IMR-90 (cell line): Measurements from ENCODE around the gene STRADA. TPM values are rescaled to one million over a fixed set of nuclear protein-coding genes. Genes with fewer than 3 reads are reported as not detected.

Experiments
- ATAC-seq: fragments of 200-7000 bp; cut with Tn5 transposase; 2 replicates; pipeline ENCODE4 v1.9.1; 2020; ENCODE audit warnings: low read depth, mild to moderate bottlenecking, moderate library complexity
- BruUV-seq: library from RNA; stranded (reverse); fragments of 400-500 nt; replicated peaks from 2 replicates; lab custom pipeline; 2021; lab: Mats Ljungman, UMichigan
- CTCF ChIA-PET: fragments of 300-600 bp; formaldehyde crosslinking; extraction: SDS; loops from one replicate; lab custom pipeline; 2021; ENCODE audit warnings: antibody characterized with exemption; lab: Yijun Ruan, JAX
- POLR2A ChIA-PET: fragments of 300-600 bp; sonication (Branson Sonifier 250); formaldehyde crosslinking; loops from one replicate; lab custom pipeline; 2022; ENCODE audit warnings: antibody characterized with exemption; ENCODE audit not compliant: unreplicated experiment; lab: Charles Lee
- DNase-seq: peaks from one replicate; pipeline ENCODE4 v3.0.0; 2013
- H2AFZ ChIP-seq: replicated peaks from 2 replicates; pipeline ENCODE3; 2013; ENCODE audit warnings: low read length, mild to moderate bottlenecking; ENCODE audit not compliant: poor library complexity
- H2AK5ac ChIP-seq: 2 replicates; pipeline ENCODE4 v1.6.1; 2013; ENCODE audit warnings: low read depth, low read length, inconsistent platforms
- H2AK9ac ChIP-seq: replicated peaks from 2 replicates; pipeline ENCODE3; 2013; ENCODE audit warnings: mild to moderate bottlenecking, low read depth, low read length, moderate library complexity; ENCODE audit not compliant: poor library complexity
- H2BK120ac ChIP-seq: 2 replicates; pipeline ENCODE4 v1.6.1; 2013; ENCODE audit warnings: low read depth, low read length, inconsistent platforms
- H2BK15ac ChIP-seq: 3 replicates; pipeline ENCODE4 v1.6.1; 2013; ENCODE audit warnings: low read depth, low read length, inconsistent platforms
- H2BK20ac ChIP-seq: 2 replicates; pipeline ENCODE4 v1.6.1; 2013; ENCODE audit warnings: low read depth, mild to moderate bottlenecking, inconsistent platforms, low read length, moderate library complexity
- H2BK5ac ChIP-seq: 2 replicates; pipeline ENCODE4 v1.6.1; 2013; ENCODE audit warnings: mild to moderate bottlenecking, low read depth, low read length, inconsistent platforms; ENCODE audit not compliant: poor library complexity, severe bottlenecking
- H3K14ac ChIP-seq: replicated peaks from 2 replicates; pipeline ENCODE4 v1.6.1; 2013; ENCODE audit warnings: low read depth, low read length, inconsistent platforms
- H3K18ac ChIP-seq: 2 replicates; pipeline ENCODE4 v1.6.1; 2013; ENCODE audit warnings: low read depth, low read length, control low read depth
- H3K23ac ChIP-seq: 2 replicates; pipeline ENCODE4 v1.6.1; 2013; ENCODE audit warnings: low read depth, low read length, inconsistent platforms
- H3K27ac ChIP-seq: 2 replicates; pipeline ENCODE4 v1.5.1; 2013; ENCODE audit warnings: mild to moderate bottlenecking, control low read depth, low read length; ENCODE audit not compliant: insufficient read depth
- H3K27me3 ChIP-seq: 2 replicates; pipeline ENCODE4 v1.6.1; 2013; ENCODE audit warnings: low read length; ENCODE audit not compliant: control insufficient read depth, insufficient read depth
- H3K36me3 ChIP-seq: 2 replicates; pipeline ENCODE4 v1.6.1; 2013; ENCODE audit warnings: low read length, mixed read lengths; ENCODE audit not compliant: control insufficient read depth, insufficient read depth
- H3K4ac ChIP-seq: 2 replicates; pipeline ENCODE4 v1.6.1; 2013; ENCODE audit warnings: low read depth, low read length, inconsistent platforms
- H3K4me1 ChIP-seq: 2 replicates; pipeline ENCODE4 v1.6.1; 2013; ENCODE audit warnings: low read length, mixed read lengths; ENCODE audit not compliant: control insufficient read depth, insufficient read depth
- H3K4me2 ChIP-seq: 2 replicates; pipeline ENCODE4 v1.6.1; 2013; ENCODE audit warnings: low read depth, mild to moderate bottlenecking, control low read depth, low read length, moderate library complexity
- H3K4me3 ChIP-seq: 2 replicates; pipeline ENCODE4 v1.5.1; 2013; ENCODE audit warnings: low read depth, mild to moderate bottlenecking, control low read depth, low read length, moderate library complexity; ENCODE audit not compliant: insufficient read depth
- H3K56ac ChIP-seq: 2 replicates; pipeline ENCODE4 v1.6.1; 2013; ENCODE audit warnings: low read length, inconsistent platforms; ENCODE audit not compliant: insufficient read depth; ENCODE audit errors: extremely low read depth
- H3K79me1 ChIP-seq, 2 experiments: 2 replicates each; pipeline ENCODE4 v1.6.1; 2013; ENCODE audit warnings: low read length in 2 of 2, inconsistent platforms in 1 of 2, low read depth in 1 of 2
- H3K9ac ChIP-seq: 2 replicates; pipeline ENCODE4 v1.6.1; 2013; ENCODE audit warnings: low read depth, low read length, control low read depth
- H3K9me1 ChIP-seq: 2 replicates; pipeline ENCODE4 v1.6.1; 2013; ENCODE audit warnings: low read length, inconsistent platforms; ENCODE audit not compliant: insufficient read depth
- H3K9me3 ChIP-seq: 2 replicates; pipeline ENCODE4 v1.6.1; 2013; ENCODE audit warnings: low read length; ENCODE audit not compliant: control insufficient read depth, insufficient read depth
- H4K20me1 ChIP-seq: 2 replicates; pipeline ENCODE4 v1.6.1; 2013; ENCODE audit warnings: low read length, inconsistent platforms; ENCODE audit not compliant: insufficient read depth
- H4K5ac ChIP-seq: 2 replicates; pipeline ENCODE4 v1.6.1; 2013; ENCODE audit warnings: mild to moderate bottlenecking, low read depth, low read length, control low read depth
- H4K8ac ChIP-seq, 2 experiments: 2 replicates each; pipeline ENCODE4 v1.6.1; 2013; ENCODE audit warnings: low read depth in 2 of 2, low read length in 2 of 2, control low read depth in 1 of 2, inconsistent platforms in 1 of 2
- H4K91ac ChIP-seq: 2 replicates; pipeline ENCODE4 v1.6.1; 2013; ENCODE audit warnings: low read depth, low read length, inconsistent platforms; ENCODE audit not compliant: insufficient read depth
- BHLHE40 ChIP-seq: fragments of 150-350 bp; IDR thresholded peaks from 2 replicates; pipeline ENCODE4 v1.6.1; 2016; ENCODE audit warnings: mild to moderate bottlenecking, low read depth, low read length
- CEBPB ChIP-seq: IDR thresholded peaks from 2 replicates; pipeline ENCODE4 v1.6.1; 2012; ENCODE audit warnings: low read depth, low read length, improper control_type of control experiment
- CHD1 ChIP-seq: IDR thresholded peaks from 2 replicates; pipeline ENCODE4 v1.6.1; 2012; ENCODE audit warnings: low read depth, low read length, improper control_type of control experiment
- CTCF ChIP-seq: conservative IDR thresholded peaks from 2 replicates; pipeline ENCODE4 v1.5.1; 2012; ENCODE audit warnings: mild to moderate bottlenecking, low read depth, low read length, improper control_type of control experiment
- MAFK ChIP-seq: IDR thresholded peaks from 2 replicates; pipeline ENCODE4 v1.6.1; 2012; ENCODE audit warnings: low read depth, low read length, improper control_type of control experiment
- MAZ ChIP-seq: IDR thresholded peaks from 2 replicates; pipeline ENCODE4 v1.6.1; 2012; ENCODE audit warnings: low read depth, mild to moderate bottlenecking, low read length, improper control_type of control experiment, moderate library complexity, borderline replicate concordance
- NFE2L2 ChIP-seq: fragments of 150-350 bp; IDR thresholded peaks from 2 replicates; pipeline ENCODE4 v1.6.1; 2016; ENCODE audit warnings: low read depth, mild to moderate bottlenecking, low read length
- POLR2A ChIP-seq: IDR thresholded peaks from 2 replicates; pipeline ENCODE4 v1.6.1; 2012; ENCODE audit warnings: mild to moderate bottlenecking, low read depth, low read length
- RAD21 ChIP-seq: IDR thresholded peaks from 2 replicates; pipeline ENCODE4 v1.6.1; 2012; ENCODE audit warnings: low read length, improper control_type of control experiment
- WGBS, 2 experiments: methylation state at CpG; one replicate each; pipeline versions ENCODE4 v1.1.5 to v1.1.7; 2013; ENCODE audit warnings: missing lambda C conversion rate in 2 of 2; ENCODE audit not compliant: insufficient read length in 1 of 2; ENCODE audit errors: extremely low coverage in 2 of 2; 5-methylcytosine and 5-hydroxymethylcytosine counted together
- dilution Hi-C: fragments of 300-500 bp; cut with HindIII; formaldehyde crosslinking; loops from one replicate; pipeline ENCODE4 v1.14.3; 2018; ENCODE audit warnings: low sequenced_read_pairs; ENCODE audit not compliant: unreplicated experiment
- in situ Hi-C: fragments of 300-500 bp; cut with MboI; formaldehyde crosslinking; loops from 3 replicates; pipeline ENCODE4 v1.14.3; 2019; ENCODE audit warnings: low sequenced_read_pairs, inconsistent platforms, mixed read lengths
- intact Hi-C: fragments of 100-400 bp; cut with micrococcal nuclease; formaldehyde crosslinking; loops from 2 replicates; pipeline ENCODE4 v1.10.0; 2022
- polyA plus RNA-seq, 3 experiments: library from polyadenylated mRNA; depleted of rRNA; stranded (reverse); fragments of >200 nt; gene quantifications; 2 replicates each; pipeline ENCODE4 v1.2.3, GENCODE V29; 2012; ENCODE audit warnings: low replicate concordance in 1 of 3
- total RNA-seq: library from RNA; depleted of rRNA; stranded (reverse); fragments of >200 nt; gene quantifications from 2 replicates; pipeline ENCODE4 v1.2.3, GENCODE V29; 2012
- TF ChIP-seq, protein P1 (sequence below): fragments of 150-350 bp; IDR thresholded peaks from 2 replicates; pipeline ENCODE4 v1.6.1; 2016; ENCODE audit warnings: low read depth, mild to moderate bottlenecking, low read length, moderate library complexity, borderline replicate concordance

Gene STRADA
- total and polyA plus RNA-seq, 2 of the 4 experiments (the other 2 are of a cell fraction): 19.9 to 30.9 TPM

DNA sequence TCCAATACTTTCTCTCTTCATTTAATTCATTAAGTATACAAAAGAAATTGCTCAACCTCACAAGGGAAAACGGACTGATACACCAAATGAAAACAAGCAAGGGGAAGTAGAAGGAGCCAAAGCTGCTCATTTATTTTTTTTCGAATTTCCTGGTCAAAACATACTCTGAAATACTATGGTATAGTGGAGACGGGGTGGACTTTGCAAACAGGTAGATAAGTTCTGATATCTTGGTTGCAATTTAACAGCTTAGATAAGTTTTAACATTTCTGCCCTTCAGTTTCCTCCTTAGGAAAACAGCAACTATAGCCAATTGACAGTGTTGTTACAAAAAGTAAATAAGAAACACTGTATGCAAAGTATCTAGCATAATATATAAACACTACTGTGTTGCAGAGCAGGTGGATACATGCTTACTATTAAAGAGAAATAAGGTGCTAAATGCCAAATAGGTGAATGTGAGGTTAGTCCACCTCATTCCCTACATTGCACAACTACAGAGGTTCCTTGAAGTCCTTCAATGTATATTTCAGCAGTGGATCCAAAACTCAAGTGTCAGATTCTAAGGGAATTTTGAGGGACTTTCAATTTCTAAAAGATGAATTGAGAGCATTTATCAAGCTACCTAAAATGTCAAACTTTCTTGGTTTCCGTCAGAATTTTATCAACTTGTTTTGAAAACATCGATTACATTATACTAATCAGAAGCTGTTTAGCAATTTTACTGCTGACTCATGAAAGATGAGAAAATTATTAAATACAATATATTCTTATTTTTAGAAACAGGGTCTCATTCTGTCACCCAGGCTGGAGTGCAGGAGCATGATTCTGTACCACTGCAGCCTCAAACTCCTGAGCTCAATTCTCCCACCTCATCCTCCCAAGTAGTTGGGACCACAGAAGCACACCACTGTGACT is 20.8 kb upstream of the STRADA start:
- no peak overlapping the region for H4K91ac ChIP-seq
- no peak for TF ChIP-seq POLR2A
- no peak for TF ChIP-seq NFE2L2
- TF ChIP-seq, protein P1, sequence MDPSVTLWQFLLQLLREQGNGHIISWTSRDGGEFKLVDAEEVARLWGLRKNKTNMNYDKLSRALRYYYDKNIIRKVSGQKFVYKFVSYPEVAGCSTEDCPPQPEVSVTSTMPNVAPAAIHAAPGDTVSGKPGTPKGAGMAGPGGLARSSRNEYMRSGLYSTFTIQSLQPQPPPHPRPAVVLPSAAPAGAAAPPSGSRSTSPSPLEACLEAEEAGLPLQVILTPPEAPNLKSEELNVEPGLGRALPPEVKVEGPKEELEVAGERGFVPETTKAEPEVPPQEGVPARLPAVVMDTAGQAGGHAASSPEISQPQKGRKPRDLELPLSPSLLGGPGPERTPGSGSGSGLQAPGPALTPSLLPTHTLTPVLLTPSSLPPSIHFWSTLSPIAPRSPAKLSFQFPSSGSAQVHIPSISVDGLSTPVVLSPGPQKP: no peak
- TF ChIP-seq CTCF: no peak
- 0 out of 2 replicates have a peak, but pooled peaks have one; percentile 10 for TF ChIP-seq CEBPB
- no peak for TF ChIP-seq MAZ
- TF ChIP-seq CHD1: no peak
- no peak for TF ChIP-seq BHLHE40
- no peak for TF ChIP-seq RAD21
- peak; percentile 80 for TF ChIP-seq MAFK
- no peak overlapping the region for H3K27ac ChIP-seq
- no peak overlapping the region for H2AK9ac ChIP-seq
- no peak overlapping the region for H3K4me2 ChIP-seq
- intact Hi-C loops: no loop called here
- ATAC-seq (no peak), DNase-seq (no peak)
- no peak overlapping the region for H2BK15ac ChIP-seq
- no peak overlapping the region for H2BK120ac ChIP-seq
- H3K18ac ChIP-seq: no peak overlapping the region
- peaks cover 9% of the 10 kb centered on the region; the same call in 1 of the 2 replicates for H4K20me1 ChIP-seq
- H2AFZ ChIP-seq: no peak overlapping the region
- H2AK5ac ChIP-seq: no peak overlapping the region
- H4K5ac ChIP-seq: no peak overlapping the region
- no peaks in the 10 kb centered on the region for H3K27me3 ChIP-seq
- WGBS, 2 experiments: no CpG with 5 or more reads among the region's 5 CpGs
- no peak overlapping the region for H3K9ac ChIP-seq
- H4K8ac ChIP-seq: no peak overlapping the region
- in situ Hi-C loops: no loop called here
- H3K4me3 ChIP-seq: no peak overlapping the region
- no TSS peak for BruUV-seq
- no peaks in the 10 kb centered on the region for H3K9me3 ChIP-seq
- no peaks in the 10 kb centered on the region; the same call in 1 of the 2 replicates for H3K9me1 ChIP-seq
- POLR2A ChIA-PET: interaction anchor here (1.4 kb wide), 1 partner anchor 11 kb away, joined by 5 read pairs; the partner anchor contains the start of gene CCDC47
- no peak overlapping the region for H3K56ac ChIP-seq
- no peak overlapping the region for H3K14ac ChIP-seq
- CTCF ChIA-PET: interaction anchor here (0.7 to 1.2 kb wide), 2 partner anchors 13 to 22 kb away, joined by 3 read pairs; no protein-coding TSS in a partner anchor
- H3K36me3 ChIP-seq: peaks cover 23% of the 10 kb centered on the region
- H3K79me1 ChIP-seq: peaks cover 16 to 35% of the 10 kb centered on the region in 2 experiments
- H3K23ac ChIP-seq: no peak overlapping the region
- H3K4ac ChIP-seq: no peak overlapping the region
- no peaks in the 10 kb centered on the region for H3K4me1 ChIP-seq
- dilution Hi-C loops: no loop called here
- H2BK5ac ChIP-seq: no peak overlapping the region
- H2BK20ac ChIP-seq: no peak overlapping the region
